Mucosa of descending colon (tissue), 3 donors: ENCODE data around the gene WFDC2. TPM values are rescaled to one million over a fixed set of nuclear protein-coding genes. Genes with fewer than 3 reads are reported as not detected.

Experiments
- ATAC-seq: fragments of 200-7000 bp; cut with Tn5 transposase; one replicate; pipeline ENCODE4 v1.9.1; 2020; ENCODE audit warnings: mild to moderate bottlenecking, moderate library complexity
- DNase-seq, 3 donors: peaks; one replicate each; pipeline ENCODE4 v3.0.0-alpha.2; 2020
- H3K36me3 ChIP-seq: fragments of 200-600 bp; one replicate; pipeline ENCODE4 v1.8.0; 2021; ENCODE audit warnings: low read depth, mild to moderate bottlenecking
- H3K4me1 ChIP-seq: fragments of 200-600 bp; one replicate; pipeline ENCODE4 v1.8.0; 2021; ENCODE audit warnings: low read depth, mild to moderate bottlenecking
- H3K4me3 ChIP-seq: fragments of 200-600 bp; one replicate; pipeline ENCODE4 v1.8.0; 2021; ENCODE audit warnings: mild to moderate bottlenecking
- H3K9me3 ChIP-seq: fragments of 200-600 bp; one replicate; pipeline ENCODE4 v1.8.0; 2021; ENCODE audit warnings: mild to moderate bottlenecking
- CTCF ChIP-seq: fragments of 200-600 bp; IDR thresholded peaks from one replicate; pipeline ENCODE4 v1.8.0; 2022; ENCODE audit warnings: antibody characterized with exemption, mild to moderate bottlenecking
- intact Hi-C, 2 donors: fragments of 100-400 bp; cut with DNase I in 1 of 2; cut with micrococcal nuclease in 1 of 2; formaldehyde crosslinking; loops; one replicate each; pipeline versions ENCODE4 v1.11.0 to v1.11.1; 2022; cut with DNase I, micrococcal nuclease
- microRNA-seq: library from miRNA; unstranded; fragments of <30 nt; microRNA quantifications from one replicate; pipeline ENCODE4, GENCODE V29; 2019
- total RNA-seq, 3 donors: library from RNA; stranded (reverse); fragmentation: NEBNext Ultra II Directional in 2 of 3; extraction: Animal tissue kit (Norgen Biotek cat#: 25700) in 2 of 3; gene quantifications; one replicate each; pipeline versions ENCODE4 v1.2.1 to v1.2.4, GENCODE V29; 2021 to 2023
- donor health status: DM: no; HTN: no; CAD: no; lungs with moderate emphysema.
- donor health status: DM: no; HTN: no; CAD: no.
- donor health status: DM: no; HTN: yes; CAD: no.

The WFDC2 gene
- total RNA-seq, 3 donors from 2014 or later: 65.7 to 183 (median 78.0) TPM

DNA sequence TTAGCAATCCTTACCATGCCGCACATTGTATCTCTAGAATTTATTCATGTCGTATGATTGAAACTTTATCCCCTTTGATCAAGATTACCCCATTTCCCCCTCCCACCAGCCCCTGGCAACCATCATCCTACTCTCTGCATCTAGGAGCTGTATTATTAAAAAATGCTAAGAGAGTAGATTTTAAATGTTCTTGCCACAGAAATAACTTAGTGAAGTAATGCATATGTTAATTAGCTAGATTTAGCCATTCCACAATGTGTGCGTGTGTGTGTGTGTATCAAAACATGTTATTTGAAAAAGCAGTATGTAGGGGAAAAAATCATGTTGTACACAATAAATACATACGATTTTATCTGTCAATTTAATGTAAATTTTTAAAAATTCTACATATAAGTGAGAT lies 57.7 kb downstream of the WFDC2 start:
- DNase-seq (no peak), ATAC-seq (no peak)
- no peak overlapping the region for H3K4me3 ChIP-seq
- H3K9me3 ChIP-seq: no peaks in the 10 kb centered on the region
- no peaks in the 10 kb centered on the region for H3K4me1 ChIP-seq
- intact Hi-C loops: no loop called here
- no peaks in the 10 kb centered on the region for H3K36me3 ChIP-seq
- TF ChIP-seq CTCF: no peak

Small RNA genes within 50 kb of the gene (microRNA-seq; reads per million reads assigned to microRNA genes)
- not detected for gene MIR6812

Other genes with a start within 250 kb of the WFDC2 start
- gene SEMG2, start 248.4 kb upstream of the WFDC2 start, total RNA-seq: not detected
- gene SLPI, start 215.2 kb upstream of the WFDC2 start, total RNA-seq: 100 to 1,000 TPM in 1 of 3 donors, 10 to 100 TPM in 2; 29.9 to 132 (median 43.3) TPM
- not detected for gene RBPJL, start 162.9 kb upstream of the WFDC2 start, total RNA-seq
- under 1 TPM in 2 of 3 donors, not detected in 1; 0.17 to 0.22 TPM for gene MATN4, start 161.5 kb upstream of the WFDC2 start, total RNA-seq
- gene SDC4, start 121.3 kb upstream of the WFDC2 start, total RNA-seq: 100 to 1,000 TPM; 114 to 145 (median 122) TPM
- gene SYS1, start 106.6 kb upstream of the WFDC2 start, total RNA-seq: 10 to 100 TPM; 37.2 to 41.7 (median 39.9) TPM
- 1 to 10 TPM; 1.4 to 2.1 (median 1.6) TPM for gene TP53TG5, start 91.4 kb upstream of the WFDC2 start, total RNA-seq
- gene DBNDD2, start 61.5 kb upstream of the WFDC2 start, total RNA-seq: 100 to 1,000 TPM; 108 to 125 (median 124) TPM
- gene PIGT, start 53.6 kb upstream of the WFDC2 start, total RNA-seq: 100 to 1,000 TPM in 2 of 3 donors, 10 to 100 TPM in 1; 92.1 to 137 (median 124) TPM
- gene SPINT3, start 45.9 kb downstream of the WFDC2 start, total RNA-seq: not detected
- gene WFDC6, start 69.7 kb downstream of the WFDC2 start, total RNA-seq: not detected
- gene EPPIN, start 77.6 kb downstream of the WFDC2 start, total RNA-seq: not detected
- not detected for gene WFDC8, start 109.5 kb downstream of the WFDC2 start, total RNA-seq
- gene WFDC10A, start 160.0 kb downstream of the WFDC2 start, total RNA-seq: not detected
- not detected for gene WFDC9, start 161.5 kb downstream of the WFDC2 start, total RNA-seq
- not detected for gene WFDC11, start 200.5 kb downstream of the WFDC2 start, total RNA-seq
- gene WFDC13, start 232.3 kb downstream of the WFDC2 start, total RNA-seq: not detected
- gene WFDC10B, start 235.3 kb downstream of the WFDC2 start, total RNA-seq: under 1 TPM in 1 of 3 donors, not detected in 2; 0.73 TPM